Liver (tissue), 9 donors: ENCODE measurements around the gene BMP7. TPM values are rescaled to one million over a fixed set of nuclear protein-coding genes. Genes with fewer than 3 reads are reported as not detected.

Experiments
- DNase-seq: peaks from one replicate; pipeline ENCODE4 v3.0.0-alpha.2; 2017; ENCODE audit warnings: low spot score
- H3K27ac ChIP-seq, 2 donors: one replicate each; pipeline ENCODE4 v1.7.0; 2013; ENCODE audit warnings: inconsistent platforms in 2 of 2, low read length in 2 of 2, control low read depth in 1 of 2, low read depth in 1 of 2, mild to moderate bottlenecking in 1 of 2
- H3K27me3 ChIP-seq, 4 donors: one replicate each; pipeline versions ENCODE4 v1.6.1 to v1.7.0; 2013; ENCODE audit warnings: low read length in 3 of 4, inconsistent platforms in 1 of 4, mild to moderate bottlenecking in 1 of 4, moderate library complexity in 1 of 4; ENCODE audit not compliant: control insufficient read depth in 4 of 4, insufficient read depth in 4 of 4
- H3K36me3 ChIP-seq, 4 donors: one replicate each; pipeline versions ENCODE4 v1.6.1 to v1.7.0; 2013; ENCODE audit warnings: low read length in 3 of 4, mild to moderate bottlenecking in 3 of 4, low read depth in 1 of 4, moderate library complexity in 1 of 4; ENCODE audit not compliant: control insufficient read depth in 4 of 4, insufficient read depth in 3 of 4
- H3K4me1 ChIP-seq, 4 donors: one replicate each; pipeline versions ENCODE4 v1.6.1 to v1.7.0; 2013; ENCODE audit warnings: low read length in 3 of 4, mild to moderate bottlenecking in 3 of 4, moderate library complexity in 1 of 4; ENCODE audit not compliant: control insufficient read depth in 4 of 4, insufficient read depth in 4 of 4
- H3K4me3 ChIP-seq, 3 donors: one replicate each; pipeline versions ENCODE4 v1.6.1 to v1.7.0; 2013; ENCODE audit warnings: low read length in 3 of 3, control low read depth in 1 of 3, low read depth in 1 of 3, mild to moderate bottlenecking in 1 of 3
- H3K9ac ChIP-seq, 2 donors: one replicate each; pipeline ENCODE4 v1.7.0; 2013; ENCODE audit warnings: low read length in 2 of 2, mild to moderate bottlenecking in 2 of 2, moderate library complexity in 2 of 2, control low read depth in 1 of 2, low read depth in 1 of 2
- H3K9me3 ChIP-seq, 4 donors: one replicate each; pipeline versions ENCODE4 v1.6.1 to v1.7.0; 2013; ENCODE audit warnings: low read length in 3 of 4; ENCODE audit not compliant: control insufficient read depth in 4 of 4
- FOXA2 ChIP-seq: IDR thresholded peaks from 2 replicates; pipeline ENCODE4 v1.6.1; 2016; ENCODE audit warnings: antibody characterized with exemption
- HNF4A ChIP-seq, 2 donors: conservative IDR thresholded peaks; 2 replicates each; pipeline ENCODE4 v1.6.1; 2016; ENCODE audit warnings: antibody characterized with exemption in 2 of 2, mild to moderate bottlenecking in 2 of 2
- HNF4G ChIP-seq: IDR thresholded peaks from 2 replicates; pipeline ENCODE4 v1.6.1; 2016; ENCODE audit warnings: antibody characterized with exemption
- JUND ChIP-seq, 2 donors: IDR thresholded peaks; 2 replicates each; pipeline ENCODE4 v1.6.1; 2016; ENCODE audit warnings: antibody characterized with exemption in 2 of 2
- NR2F2 ChIP-seq: IDR thresholded peaks from 2 replicates; pipeline ENCODE4 v1.6.1; 2016; ENCODE audit warnings: antibody characterized with exemption
- RAD21 ChIP-seq, 2 donors: IDR thresholded peaks; 2 replicates each; pipeline ENCODE4 v1.6.1; 2016; ENCODE audit warnings: antibody characterized with exemption in 2 of 2, mild to moderate bottlenecking in 2 of 2
- REST ChIP-seq: IDR thresholded peaks from 2 replicates; pipeline ENCODE4 v1.6.1; 2016; ENCODE audit warnings: antibody characterized with exemption, mild to moderate bottlenecking
- RXRA ChIP-seq, 2 donors: IDR thresholded peaks; 2 replicates each; pipeline ENCODE4 v1.6.1; 2017 to 2018; ENCODE audit warnings: antibody characterized with exemption in 2 of 2, mild to moderate bottlenecking in 1 of 2
- TAF1 ChIP-seq: conservative IDR thresholded peaks from 2 replicates; pipeline ENCODE4 v1.6.1; 2016; ENCODE audit warnings: antibody characterized with exemption, mild to moderate bottlenecking
- YY1 ChIP-seq: IDR thresholded peaks from 2 replicates; pipeline ENCODE4 v1.6.1; 2016; ENCODE audit warnings: antibody characterized with exemption, mild to moderate bottlenecking
- ZBTB33 ChIP-seq: IDR thresholded peaks from 2 replicates; pipeline ENCODE4 v1.6.1; 2016; ENCODE audit warnings: antibody characterized with exemption
- WGBS: extraction: QIAGEN DNeasy Blood & Tissue Kit; methylation state at CpG from one replicate; pipeline ENCODE4 v1.1.7; 2013; 5-methylcytosine and 5-hydroxymethylcytosine counted together
- polyA plus RNA-seq, 2 donors: library from polyadenylated mRNA; stranded (reverse) in 1 of 2; unstranded in 1 of 2; fragments of 200-250 nt in 1 of 2; fragments of >200 nt in 1 of 2; fragmentation: Nextera tagmentation in 1 of 2; extraction: Ambion mirVana in 1 of 2; gene quantifications; one replicate each; pipeline versions ENCODE4 v1.2.1 to v1.2.3, GENCODE V29; 2013 to 2015
- total RNA-seq, 2 donors: library from RNA; depleted of rRNA; stranded (reverse); fragments of >200 nt; gene quantifications; one replicate each; pipeline ENCODE4 v1.2.3, GENCODE V29; 2014
- TF ChIP-seq, protein P1 (sequence below): IDR thresholded peaks from 2 replicates; pipeline ENCODE4 v1.6.1; 2016; ENCODE audit warnings: antibody characterized with exemption
- TF ChIP-seq, protein P2 (sequence below): IDR thresholded peaks from 2 replicates; pipeline ENCODE4 v1.6.1; 2016; ENCODE audit warnings: antibody characterized with exemption
- donor health status: healthy.
- donor health status: healthy.
- donor health status: healthy.
- donor health status: healthy.
- donor health status: healthy.

The BMP7 gene
- total and polyA plus RNA-seq, 4 donors = not detected

GRCh38 chr20:57202309-57202708 lies 64.1 kb downstream of the BMP7 start:
- no peak overlapping the region for H3K9ac ChIP-seq
- no peaks in the 10 kb centered on the region for H3K4me1 ChIP-seq
- DNase-seq = no peak
- peaks cover 0 to 4% (median 1%) of the 10 kb centered on the region in 4 donors for H3K27me3 ChIP-seq
- H3K9me3 ChIP-seq = no peaks in the 10 kb centered on the region
- H3K4me3 ChIP-seq = no peak overlapping the region
- TF ChIP-seq REST (no peak), FOXA2 (no peak), JUND (IDR thresholded peaks at IDR 0.05) (no peak), RAD21 (IDR thresholded peaks at IDR 0.05) (no peak), ZBTB33 (no peak), RXRA (IDR thresholded peaks at IDR 0.05) (no peak), TAF1 (no peak)
- TF ChIP-seq, protein P1, sequence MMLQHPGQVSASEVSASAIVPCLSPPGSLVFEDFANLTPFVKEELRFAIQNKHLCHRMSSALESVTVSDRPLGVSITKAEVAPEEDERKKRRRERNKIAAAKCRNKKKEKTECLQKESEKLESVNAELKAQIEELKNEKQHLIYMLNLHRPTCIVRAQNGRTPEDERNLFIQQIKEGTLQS = no peak
- TF ChIP-seq, protein P2, sequence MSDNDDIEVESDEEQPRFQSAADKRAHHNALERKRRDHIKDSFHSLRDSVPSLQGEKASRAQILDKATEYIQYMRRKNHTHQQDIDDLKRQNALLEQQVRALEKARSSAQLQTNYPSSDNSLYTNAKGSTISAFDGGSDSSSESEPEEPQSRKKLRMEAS = no peak
- WGBS = 91% methylated on average over 14 of the region's 14 CpGs
- H3K27ac ChIP-seq = no peak overlapping the region
- no peaks in the 10 kb centered on the region for H3K36me3 ChIP-seq

- no peak for DNase-seq
- H3K4me3 ChIP-seq = no peak overlapping the region
- WGBS = 69% methylated on average over 7 of the region's 7 CpGs
Observed at GRCh38 chr20:57200882-57201695, 65.4 kb downstream of the BMP7 start.

More at GRCh38 chr20:57200882-57201695, 65.4 kb downstream of the BMP7 start:
- H3K27me3 ChIP-seq = peaks cover 0 to 4% (median 1%) of the 10 kb centered on the region in 4 donors
- no peaks in the 10 kb centered on the region for H3K9me3 ChIP-seq
- no peak overlapping the region for H3K9ac ChIP-seq
- H3K36me3 ChIP-seq = no peaks in the 10 kb centered on the region
- no peaks in the 10 kb centered on the region for H3K4me1 ChIP-seq
- H3K27ac ChIP-seq = no peak overlapping the region
- TF ChIP-seq TAF1 = no peak
- no peak for TF ChIP-seq NR2F2
- TF ChIP-seq HNF4G = no peak
- TF ChIP-seq YY1 = no peak
- TF ChIP-seq, protein P1 = no peak
- TF ChIP-seq, protein P2 = no peak
- no peak for TF ChIP-seq HNF4A (conservative IDR thresholded peaks at IDR 0.05)
